Prostate gland (tissue), 2 donors: ENCODE measurements around the gene MYO1G. TPM values are rescaled to one million over a fixed set of nuclear protein-coding genes. Genes with fewer than 3 reads are reported as not detected.

Experiments
- DNase-seq: peaks from one replicate; pipeline ENCODE4 v3.0.0-alpha.2; 2019; ENCODE audit warnings: low spot score
- H3K27ac ChIP-seq, 2 donors: fragments of 200-600 bp; sonication (generic); 2 replicates each; pipeline ENCODE4 v1.5.1; 2017 to 2019
- H3K27me3 ChIP-seq: fragments of 200-600 bp; sonication (generic); replicated peaks from 2 replicates; pipeline ENCODE4 v1.5.1; 2019; ENCODE audit not compliant: insufficient read depth
- H3K36me3 ChIP-seq, 2 donors: fragments of 200-600 bp; sonication (generic); 1 replicate in 1 of 2; 2 replicates in 1 of 2; pipeline versions ENCODE4 v1.5.1 to v1.8.1; 2017 to 2019
- H3K4me1 ChIP-seq: fragments of 200-600 bp; sonication (generic); replicated peaks from 2 replicates; pipeline ENCODE4 v1.5.1; 2019
- H3K4me3 ChIP-seq, 2 donors: fragments of 200-600 bp; sonication (generic); 2 replicates each; pipeline ENCODE4 v1.5.1; 2017 to 2019
- H3K9me3 ChIP-seq: fragments of 200-600 bp; sonication (generic); 2 replicates; pipeline ENCODE4 v1.5.1; 2017
- POLR2A ChIP-seq: fragments of 450-650 bp; IDR thresholded peaks from one replicate; pipeline ENCODE4 v1.6.1; 2016; ENCODE audit warnings: antibody characterized with exemption, mild to moderate bottlenecking
- POLR2AphosphoS5 ChIP-seq: sonication (generic); formaldehyde crosslinking; IDR thresholded peaks from one replicate; pipeline ENCODE4 v1.6.1; 2017; ENCODE audit warnings: antibody characterized with exemption
- WGBS: methylation state at CpG from one replicate; pipeline ENCODE4 v1.1.5; 2018; 5-methylcytosine and 5-hydroxymethylcytosine counted together
- intact Hi-C: fragments of 100-400 bp; cut with DNase I; formaldehyde crosslinking; loops from one replicate; pipeline ENCODE4 v1.14.2; 2022
- total RNA-seq, 2 donors: library from RNA; depleted of rRNA; stranded (reverse); fragments of >200 nt; gene quantifications; one replicate each; pipeline ENCODE4 v1.1.0, GENCODE V29; 2016
- TF ChIP-seq, protein P1 (sequence below), 4 experiments: fragments of 200-600 bp in 2 of 4; fragments of 450-650 bp in 2 of 4; sonication (generic) in 2 of 4; IDR thresholded peaks; 1 replicate in 3 of 4; 2 replicates in 1 of 4; pipeline ENCODE4 v1.5.1; 2016 to 2019; ENCODE audit warnings: antibody characterized with exemption in 4 of 4, mild to moderate bottlenecking in 2 of 4, moderate library complexity in 2 of 4

The MYO1G gene
- total RNA-seq, 2 donors from 2014 or later, result 1.9 to 2.7 TPM

GRCh38 chr7:44964384-44964830, 14.4 kb downstream of the MYO1G start:
- DNase-seq, result no peak
- H3K36me3 ChIP-seq, result no peaks in the 10 kb centered on the region
- no peak for TF ChIP-seq POLR2AphosphoS5
- TF ChIP-seq POLR2A, result no peak
- TF ChIP-seq, protein P1, sequence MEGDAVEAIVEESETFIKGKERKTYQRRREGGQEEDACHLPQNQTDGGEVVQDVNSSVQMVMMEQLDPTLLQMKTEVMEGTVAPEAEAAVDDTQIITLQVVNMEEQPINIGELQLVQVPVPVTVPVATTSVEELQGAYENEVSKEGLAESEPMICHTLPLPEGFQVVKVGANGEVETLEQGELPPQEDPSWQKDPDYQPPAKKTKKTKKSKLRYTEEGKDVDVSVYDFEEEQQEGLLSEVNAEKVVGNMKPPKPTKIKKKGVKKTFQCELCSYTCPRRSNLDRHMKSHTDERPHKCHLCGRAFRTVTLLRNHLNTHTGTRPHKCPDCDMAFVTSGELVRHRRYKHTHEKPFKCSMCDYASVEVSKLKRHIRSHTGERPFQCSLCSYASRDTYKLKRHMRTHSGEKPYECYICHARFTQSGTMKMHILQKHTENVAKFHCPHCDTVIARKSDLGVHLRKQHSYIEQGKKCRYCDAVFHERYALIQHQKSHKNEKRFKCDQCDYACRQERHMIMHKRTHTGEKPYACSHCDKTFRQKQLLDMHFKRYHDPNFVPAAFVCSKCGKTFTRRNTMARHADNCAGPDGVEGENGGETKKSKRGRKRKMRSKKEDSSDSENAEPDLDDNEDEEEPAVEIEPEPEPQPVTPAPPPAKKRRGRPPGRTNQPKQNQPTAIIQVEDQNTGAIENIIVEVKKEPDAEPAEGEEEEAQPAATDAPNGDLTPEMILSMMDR (IDR thresholded peaks at IDR 0.05), result no peak
- intact Hi-C loops, result no loop called here
- H3K4me3 ChIP-seq, result no peak overlapping the region
- 83% methylated on average over 7 of the region's 7 CpGs for WGBS
- H3K27ac ChIP-seq, result no peak overlapping the region
- H3K9me3 ChIP-seq, result no peaks in the 10 kb centered on the region
- H3K27me3 ChIP-seq, result no peaks in the 10 kb centered on the region
- H3K4me1 ChIP-seq, result no peaks in the 10 kb centered on the region

GRCh38 chr7:44963364-44964290, 15.2 kb downstream of the MYO1G start:
- no peak for TF ChIP-seq POLR2A
- TF ChIP-seq, protein P1 (IDR thresholded peaks at IDR 0.05), result no peak
- TF ChIP-seq POLR2AphosphoS5, result no peak
- Histone ChIP-seq H3K27ac (no peak overlapping the region), H3K4me1 (no peaks in the 10 kb centered on the region), H3K36me3 (no peaks in the 10 kb centered on the region), H3K27me3 (no peaks in the 10 kb centered on the region), H3K4me3 (no peak overlapping the region), H3K9me3 (no peaks in the 10 kb centered on the region)
- DNase-seq, result no peak
- WGBS, result 90% methylated on average over 23 of the region's 24 CpGs
- intact Hi-C loops, result no loop called here

GRCh38 chr7:44962483-44963251, 16.1 kb downstream of the MYO1G start:
- TF ChIP-seq POLR2A, result no peak
- TF ChIP-seq, protein P1 (IDR thresholded peaks at IDR 0.05), result no peak
- TF ChIP-seq POLR2AphosphoS5, result no peak
- no peak for DNase-seq
- no peaks in the 10 kb centered on the region for H3K36me3 ChIP-seq
- H3K27ac ChIP-seq, result no peak overlapping the region
- no peaks in the 10 kb centered on the region for H3K4me1 ChIP-seq
- 28% methylated on average over 53 of the region's 76 CpGs for WGBS
- peak overlapping the region; percentile 18 to 26 for H3K4me3 ChIP-seq
- H3K27me3 ChIP-seq, result no peaks in the 10 kb centered on the region
- H3K9me3 ChIP-seq, result no peaks in the 10 kb centered on the region
- intact Hi-C loops, result no loop called here

GRCh38 chr7:44961844-44962482, 16.9 kb downstream of the MYO1G start:
- Histone ChIP-seq H3K4me1 (no peaks in the 10 kb centered on the region), H3K27me3 (no peaks in the 10 kb centered on the region), H3K36me3 (no peaks in the 10 kb centered on the region), H3K27ac (no peak overlapping the region), H3K4me3 (no peak overlapping the region), H3K9me3 (no peaks in the 10 kb centered on the region)
- 82% methylated on average over 15 of the region's 16 CpGs for WGBS
- TF ChIP-seq POLR2AphosphoS5 (no peak), POLR2A (no peak)
- TF ChIP-seq, protein P1 (IDR thresholded peaks at IDR 0.05), result no peak
- no peak for DNase-seq
- intact Hi-C loops, result no loop called here
